Measurements from ENCODE around the gene NFIX. TPM values are rescaled to one million over a fixed set of nuclear protein-coding genes. Genes with fewer than 3 reads are reported as not detected.

The NFIX gene
- total RNA-seq, 4 donors from 2014 or later, result 25.4 to 53.1 (median 29.3) TPM

DNA sequence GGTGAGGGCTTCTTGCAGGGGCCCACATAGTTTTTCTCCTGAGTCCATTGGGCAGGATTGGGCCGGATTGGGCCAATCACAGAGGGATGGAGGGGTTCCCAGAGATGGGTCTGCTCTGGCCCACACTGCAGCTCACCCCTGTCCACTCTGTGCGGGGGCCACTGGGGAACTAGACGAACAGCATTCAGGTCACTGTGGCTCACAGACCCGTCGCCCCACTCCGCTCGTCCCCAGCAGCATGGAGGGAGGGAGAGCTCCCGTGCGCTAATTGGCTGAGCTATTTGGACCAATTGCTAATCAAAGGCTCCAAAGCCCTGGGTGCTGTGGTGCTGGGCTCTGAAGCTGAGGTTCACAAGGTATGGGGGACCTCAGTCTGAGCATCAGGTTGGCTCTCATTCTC lies 134.1 kb downstream of the NFIX start:
- Histone ChIP-seq H3K9me3 (no peaks in the 10 kb centered on the region), H3K36me3 (no peaks in the 10 kb centered on the region), H3K27me3 (no peaks in the 10 kb centered on the region), H3K4me1 (peaks cover 0 to 3% (median 0%) of the 10 kb centered on the region in 4 donors), H3K4me3 (no peak overlapping the region), H3K27ac (no peak overlapping the region)
- DNase-seq, result no peak
- in situ Hi-C loops (cut with MboI; ENCODE audit: low pct_ligation_motif_present in 1 of 4, low pct_unique_long_range_greater_than_20kb in 1 of 4, low sequenced_read_pairs in 3 of 4), result no loop called here
- 92% methylated on average over 9 of the region's 9 CpGs; no CpG with 5 or more reads in 1 of the 2 donors for WGBS, 2 donors (ENCODE audit: low coverage in 1 of 2)
- intact Hi-C loops (cut with DNase I; ENCODE audit: low total_unique reads), result loop anchor here (5.0 kb wide), 1 partner anchor 133 kb away; no protein-coding TSS in a partner anchor
- TF ChIP-seq, protein P1, sequence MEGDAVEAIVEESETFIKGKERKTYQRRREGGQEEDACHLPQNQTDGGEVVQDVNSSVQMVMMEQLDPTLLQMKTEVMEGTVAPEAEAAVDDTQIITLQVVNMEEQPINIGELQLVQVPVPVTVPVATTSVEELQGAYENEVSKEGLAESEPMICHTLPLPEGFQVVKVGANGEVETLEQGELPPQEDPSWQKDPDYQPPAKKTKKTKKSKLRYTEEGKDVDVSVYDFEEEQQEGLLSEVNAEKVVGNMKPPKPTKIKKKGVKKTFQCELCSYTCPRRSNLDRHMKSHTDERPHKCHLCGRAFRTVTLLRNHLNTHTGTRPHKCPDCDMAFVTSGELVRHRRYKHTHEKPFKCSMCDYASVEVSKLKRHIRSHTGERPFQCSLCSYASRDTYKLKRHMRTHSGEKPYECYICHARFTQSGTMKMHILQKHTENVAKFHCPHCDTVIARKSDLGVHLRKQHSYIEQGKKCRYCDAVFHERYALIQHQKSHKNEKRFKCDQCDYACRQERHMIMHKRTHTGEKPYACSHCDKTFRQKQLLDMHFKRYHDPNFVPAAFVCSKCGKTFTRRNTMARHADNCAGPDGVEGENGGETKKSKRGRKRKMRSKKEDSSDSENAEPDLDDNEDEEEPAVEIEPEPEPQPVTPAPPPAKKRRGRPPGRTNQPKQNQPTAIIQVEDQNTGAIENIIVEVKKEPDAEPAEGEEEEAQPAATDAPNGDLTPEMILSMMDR (IDR thresholded peaks at IDR 0.05), result no peak
- no peak for TF ChIP-seq EP300 (IDR thresholded peaks at IDR 0.05; ENCODE audit: low read depth)
- no peak for TF ChIP-seq POLR2A (IDR thresholded peaks at IDR 0.05)
- no peak for TF ChIP-seq POLR2AphosphoS5 (IDR thresholded peaks at IDR 0.05)

DNA sequence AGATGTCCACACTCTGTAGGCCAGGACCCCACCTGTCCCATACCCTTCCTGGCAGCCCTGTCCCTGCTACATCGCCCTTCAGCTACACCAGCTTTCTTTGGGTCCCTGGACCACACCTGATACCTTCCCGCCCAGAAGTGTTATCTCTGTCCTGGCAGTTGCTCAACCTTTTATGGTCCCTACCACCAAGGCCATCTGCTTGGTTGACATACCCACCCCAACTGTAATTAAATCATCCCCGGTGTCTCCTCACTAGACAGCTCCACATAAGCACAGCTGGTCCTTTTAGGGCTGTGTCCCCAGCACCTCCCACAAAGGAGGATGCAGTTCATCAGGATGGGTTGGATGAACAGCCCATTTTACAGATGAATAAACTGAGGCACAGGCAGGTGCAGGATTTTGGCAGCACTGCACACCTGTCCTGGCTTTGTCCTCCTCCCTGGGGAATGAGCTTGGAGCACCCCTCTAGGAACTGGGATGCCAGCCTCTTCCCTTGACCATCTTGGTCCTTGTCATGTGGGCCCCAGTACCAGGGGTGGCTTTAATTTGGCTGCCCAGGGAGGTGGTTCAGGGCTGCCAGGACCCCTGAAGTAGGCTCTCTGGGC lies 135.7 kb downstream of the NFIX start:
- WGBS, 2 donors (ENCODE audit: low coverage in 1 of 2), result 29 to 54% methylated on average over 1 to 3 of the region's 3 CpGs
- peaks cover 0 to 3% (median 0%) of the 10 kb centered on the region in 4 donors for H3K4me1 ChIP-seq
- in situ Hi-C loops (cut with MboI; ENCODE audit: low pct_ligation_motif_present in 1 of 4, low pct_unique_long_range_greater_than_20kb in 1 of 4, low sequenced_read_pairs in 3 of 4), result no loop called here

DNA sequence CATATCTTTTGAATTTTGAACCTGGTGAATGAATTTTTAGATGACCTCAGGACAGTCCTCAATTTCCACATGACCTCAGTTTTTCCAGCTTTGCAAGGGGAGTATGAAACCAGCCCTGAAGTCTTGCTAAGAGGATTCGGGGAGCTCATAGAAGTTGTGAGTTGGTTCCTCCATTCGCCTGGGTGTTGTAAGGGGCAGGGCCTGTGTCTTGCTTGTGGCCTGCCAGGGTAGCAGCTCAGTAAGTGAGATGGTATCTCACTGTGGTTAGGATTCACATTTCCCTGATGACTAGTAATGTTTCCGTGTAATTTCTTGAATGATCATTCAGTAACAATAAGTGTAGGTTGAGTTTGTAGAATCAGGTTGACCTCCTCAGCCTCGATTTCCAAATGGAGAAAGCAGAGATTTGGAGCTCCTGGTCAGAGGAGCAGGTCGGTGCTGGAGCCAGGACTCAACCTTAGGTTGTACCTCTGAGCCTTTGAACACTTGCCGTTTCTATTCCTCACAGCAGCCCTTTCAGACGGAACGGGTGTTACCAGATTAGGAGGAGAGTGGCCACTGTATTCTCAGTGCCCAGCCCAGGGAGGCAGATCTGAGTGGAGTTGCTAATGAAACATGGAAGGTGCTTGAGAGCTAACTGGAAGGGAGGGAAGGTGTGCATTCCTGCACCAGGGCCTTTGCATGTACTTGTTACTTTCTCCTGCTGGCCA lies 137.4 kb downstream of the NFIX start:
- Histone ChIP-seq H3K4me3 (no peak overlapping the region), H3K9me3 (no peaks in the 10 kb centered on the region), H3K36me3 (peaks cover 0 to 22% (median 7%) of the 10 kb centered on the region in 4 donors), H3K27ac (no peak overlapping the region), H3K27me3 (no peaks in the 10 kb centered on the region), H3K4me1 (peaks cover 0 to 3% (median 0%) of the 10 kb centered on the region in 4 donors)
- 81 to 100% methylated on average over 2 to 8 of the region's 8 CpGs for WGBS, 2 donors (ENCODE audit: low coverage in 1 of 2)
- DNase-seq, result no peak
- intact Hi-C loops (cut with DNase I; ENCODE audit: low total_unique reads), result no loop called here
- in situ Hi-C loops (cut with MboI; ENCODE audit: low pct_ligation_motif_present in 1 of 4, low pct_unique_long_range_greater_than_20kb in 1 of 4, low sequenced_read_pairs in 3 of 4), result no loop called here
- TF ChIP-seq, protein P1 (IDR thresholded peaks at IDR 0.05), result no peak
- no peak for TF ChIP-seq POLR2A (IDR thresholded peaks at IDR 0.05)
- no peak for TF ChIP-seq POLR2AphosphoS5 (IDR thresholded peaks at IDR 0.05)
- TF ChIP-seq EP300 (IDR thresholded peaks at IDR 0.05; ENCODE audit: low read depth), result no peak

More for the DNA sequence above, 135.7 kb downstream of the NFIX start:
- H3K4me3 ChIP-seq, result no peak overlapping the region
- no peak overlapping the region for H3K27ac ChIP-seq
- no peaks in the 10 kb centered on the region for H3K27me3 ChIP-seq
- no peak for DNase-seq
- peaks cover 0 to 7% (median 3%) of the 10 kb centered on the region in 4 donors for H3K36me3 ChIP-seq
- intact Hi-C loops (cut with DNase I; ENCODE audit: low total_unique reads), result no loop called here
- H3K9me3 ChIP-seq, result no peaks in the 10 kb centered on the region
- TF ChIP-seq, protein P1 (IDR thresholded peaks at IDR 0.05), result no peak
- TF ChIP-seq POLR2AphosphoS5 (IDR thresholded peaks at IDR 0.05) (no peak), POLR2A (IDR thresholded peaks at IDR 0.05) (no peak), EP300 (IDR thresholded peaks at IDR 0.05; ENCODE audit: low read depth) (no peak)

DNA sequence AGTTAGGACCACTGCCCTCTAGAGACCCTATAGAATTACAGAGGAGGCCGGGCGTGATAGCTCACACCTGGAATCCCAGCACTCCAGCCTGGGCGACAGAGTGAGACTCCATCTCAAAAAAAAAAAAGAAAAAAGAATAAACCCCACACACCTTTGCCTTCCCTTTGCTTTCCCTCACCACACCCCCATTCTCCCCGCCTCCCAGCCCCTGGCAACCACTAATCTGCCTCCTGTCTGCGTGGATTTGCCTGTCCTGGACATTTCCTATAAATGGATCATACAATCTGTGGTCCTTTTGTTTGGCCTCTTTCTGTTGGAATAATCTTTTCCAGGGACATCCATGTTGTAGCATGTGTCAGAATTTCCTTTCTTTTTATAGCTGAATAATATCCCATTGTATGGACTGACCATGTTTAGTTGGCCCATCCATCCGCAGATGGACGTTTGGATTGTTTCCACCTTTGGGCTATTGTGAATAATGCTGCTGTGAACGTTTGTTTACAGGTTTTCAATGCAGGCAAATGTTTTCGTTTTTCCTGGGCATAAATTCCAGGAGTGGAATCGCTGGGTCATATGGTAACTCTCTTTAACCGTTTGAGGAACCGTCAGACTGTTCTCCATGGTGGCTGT lies 138.1 kb downstream of the NFIX start:
- H3K9me3 ChIP-seq, result no peaks in the 10 kb centered on the region
- TF ChIP-seq, protein P1 (IDR thresholded peaks at IDR 0.05), result no peak
- TF ChIP-seq EP300 (IDR thresholded peaks at IDR 0.05; ENCODE audit: low read depth) (no peak), POLR2AphosphoS5 (IDR thresholded peaks at IDR 0.05) (no peak), POLR2A (IDR thresholded peaks at IDR 0.05) (no peak)
- H3K4me3 ChIP-seq, result no peak overlapping the region
- no peak for DNase-seq
- peaks cover 0 to 3% (median 0%) of the 10 kb centered on the region in 4 donors for H3K4me1 ChIP-seq
- H3K27ac ChIP-seq, result no peak overlapping the region
- H3K27me3 ChIP-seq, result no peaks in the 10 kb centered on the region
- in situ Hi-C loops (cut with MboI; ENCODE audit: low pct_ligation_motif_present in 1 of 4, low pct_unique_long_range_greater_than_20kb in 1 of 4, low sequenced_read_pairs in 3 of 4) (no loop called here), intact Hi-C loops (cut with DNase I; ENCODE audit: low total_unique reads) (no loop called here)
- 78 to 81% methylated on average over 7 to 12 of the region's 12 CpGs for WGBS, 2 donors (ENCODE audit: low coverage in 1 of 2)
- peaks cover 0 to 29% (median 7%) of the 10 kb centered on the region in 4 donors for H3K36me3 ChIP-seq
